GM18502 (cell line): ENCODE measurements around the gene NAGS.
"Not testable (repeated sequence)": the region's sequence is repeated elsewhere in the genome, so short reads cannot be mapped to it uniquely, and the experiment has no call there.

ENCODE experiments used
- ATAC-seq: cut with Tn5 transposase; IDR thresholded peaks from one replicate; pipeline ENCODE4 v1.9.1; 2021; ENCODE audit warnings: mild to moderate bottlenecking; ENCODE audit not compliant: unreplicated experiment, poor library complexity

NAGS gene

GRCh38 chr17:44005527-44006271 lies 1.3 kb downstream of the NAGS start:
- no peak for ATAC-seq

DNA sequence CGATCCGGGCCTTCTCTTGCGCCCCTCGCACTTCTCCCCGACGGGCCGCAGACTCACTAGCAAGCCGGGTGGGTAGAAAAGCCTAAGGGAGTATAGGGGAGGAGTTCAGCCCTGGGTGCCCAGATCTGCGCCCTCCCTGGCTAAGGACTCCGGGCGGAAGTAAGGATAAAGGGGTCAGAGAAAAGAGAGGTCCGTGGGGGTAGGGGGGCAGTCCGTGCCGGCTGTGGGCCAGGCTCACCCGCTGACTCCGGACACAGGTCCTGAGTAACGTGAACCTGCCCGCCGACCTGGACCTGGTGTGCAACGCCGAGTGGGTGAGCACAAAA lies 1.8 kb downstream of the NAGS start:
- ATAC-seq, result no peak

DNA sequence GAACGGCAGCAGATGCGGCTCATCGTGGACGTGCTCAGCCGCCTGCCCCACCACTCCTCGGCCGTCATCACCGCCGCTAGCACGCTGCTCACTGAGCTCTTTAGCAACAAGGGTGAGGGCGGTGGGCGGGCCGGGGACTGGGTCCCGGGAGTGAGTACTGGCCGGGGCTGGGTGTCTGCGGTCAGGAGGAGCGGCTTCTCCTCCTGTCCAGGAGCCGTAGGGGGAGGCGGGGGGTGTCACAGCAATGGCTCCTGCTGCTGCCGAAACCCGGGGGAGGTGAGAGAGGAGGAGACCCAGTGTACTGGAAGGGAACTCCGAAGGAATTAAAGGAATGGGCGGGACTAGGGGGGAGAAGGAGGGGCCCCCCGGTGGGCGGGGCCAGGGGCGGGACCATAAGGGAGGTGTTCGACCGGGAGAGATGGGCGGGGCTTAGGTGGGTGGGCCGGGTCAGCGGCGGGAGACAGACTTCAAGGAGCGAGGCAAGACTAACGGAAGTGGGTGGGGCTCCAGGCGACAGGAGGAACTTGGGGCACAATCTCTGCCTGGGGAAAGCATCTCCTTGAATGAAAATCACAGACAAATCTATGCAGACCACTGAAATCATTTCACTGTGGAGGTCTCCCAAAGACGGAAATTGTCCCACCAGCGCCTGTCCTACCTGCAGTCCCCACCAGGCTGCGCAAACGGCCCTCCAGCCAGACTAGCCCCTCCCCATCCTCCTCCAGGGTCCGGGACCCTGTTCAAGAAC lies 2.4 kb downstream of the NAGS start:
- peak; percentile 72 for ATAC-seq

GRCh38 chr17:44007346-44008204 lies 3.2 kb downstream of the NAGS start:
- peak; percentile 25 for ATAC-seq

GRCh38 chr17:44008205-44008909 lies 3.9 kb downstream of the NAGS start:
- ATAC-seq, result no peak

DNA sequence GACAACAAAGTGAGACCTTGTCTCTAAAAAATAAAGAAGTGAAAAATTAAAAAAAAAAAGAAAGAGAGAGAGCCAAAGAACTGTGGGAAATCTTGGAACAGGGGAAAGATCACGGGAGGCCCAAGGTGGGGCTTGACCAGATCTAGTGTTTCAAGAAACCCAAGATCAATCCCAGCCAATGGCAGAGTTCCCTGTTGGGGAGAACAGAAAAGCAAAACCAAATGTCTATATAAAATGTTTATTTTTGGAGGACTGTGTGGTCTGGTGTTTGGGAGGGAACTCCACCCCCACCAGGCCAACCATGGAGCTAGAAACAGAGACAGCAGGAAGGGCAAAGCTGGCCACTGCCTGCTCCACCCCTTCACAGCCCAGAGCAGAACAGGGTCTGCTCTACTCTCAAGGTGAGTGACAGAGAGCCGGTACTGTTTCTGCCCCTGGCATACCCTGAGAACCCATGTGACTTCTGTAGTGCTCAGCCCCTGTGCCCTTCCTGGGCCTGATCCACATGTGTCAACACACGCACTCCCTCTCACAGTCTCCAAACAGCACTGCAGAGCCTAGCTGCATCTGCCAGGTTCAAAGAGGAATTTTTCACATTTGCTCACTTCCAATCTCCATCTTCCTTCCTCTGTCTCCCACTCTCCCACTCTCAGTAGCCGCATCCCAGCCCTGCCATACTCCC lies 6.7 kb downstream of the NAGS start:
- no peak for ATAC-seq

GRCh38 chr17:44011876-44012275 lies 7.5 kb downstream of the NAGS start:
- ATAC-seq, result no peak

- no peak for ATAC-seq
These were observed 8.0 kb downstream of the NAGS start for GRCh38 chr17:44012391-44012790.

DNA sequence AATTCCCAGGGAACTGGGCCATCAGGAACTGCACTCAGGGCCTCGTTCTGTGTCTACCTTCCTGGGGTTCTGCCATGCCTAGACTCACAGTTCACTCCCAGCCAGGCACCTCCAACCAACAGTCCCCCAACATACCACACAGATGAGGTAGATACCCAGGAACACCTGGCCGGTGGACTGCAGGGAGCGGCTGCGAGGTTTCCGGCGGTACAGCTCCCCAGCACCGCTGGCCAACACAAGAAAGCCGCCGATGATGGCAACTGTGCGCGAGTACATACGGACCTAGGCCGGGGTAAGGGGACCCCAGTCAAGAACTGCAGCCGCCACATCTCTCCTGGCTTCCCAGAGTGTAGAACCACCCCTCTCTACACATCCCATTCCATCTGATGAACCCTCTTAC lies 8.5 kb downstream of the NAGS start:
- no peak for ATAC-seq

DNA sequence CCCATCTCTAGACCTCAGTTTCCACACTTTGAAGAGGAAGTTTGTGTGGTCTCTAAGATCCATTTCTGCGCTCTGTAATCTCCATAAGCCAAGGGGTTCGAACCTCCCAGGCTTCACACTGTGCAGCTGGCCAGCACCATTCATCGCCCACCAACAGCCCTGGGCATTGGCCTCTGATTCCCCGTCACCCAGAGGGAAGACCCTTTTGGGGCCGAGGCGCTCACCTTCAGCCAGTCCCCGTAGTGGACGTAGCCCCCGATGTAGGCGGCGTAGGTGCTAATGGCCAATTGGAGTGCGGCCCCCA lies 9.7 kb downstream of the NAGS start:
- peak; percentile 13 for ATAC-seq

DNA sequence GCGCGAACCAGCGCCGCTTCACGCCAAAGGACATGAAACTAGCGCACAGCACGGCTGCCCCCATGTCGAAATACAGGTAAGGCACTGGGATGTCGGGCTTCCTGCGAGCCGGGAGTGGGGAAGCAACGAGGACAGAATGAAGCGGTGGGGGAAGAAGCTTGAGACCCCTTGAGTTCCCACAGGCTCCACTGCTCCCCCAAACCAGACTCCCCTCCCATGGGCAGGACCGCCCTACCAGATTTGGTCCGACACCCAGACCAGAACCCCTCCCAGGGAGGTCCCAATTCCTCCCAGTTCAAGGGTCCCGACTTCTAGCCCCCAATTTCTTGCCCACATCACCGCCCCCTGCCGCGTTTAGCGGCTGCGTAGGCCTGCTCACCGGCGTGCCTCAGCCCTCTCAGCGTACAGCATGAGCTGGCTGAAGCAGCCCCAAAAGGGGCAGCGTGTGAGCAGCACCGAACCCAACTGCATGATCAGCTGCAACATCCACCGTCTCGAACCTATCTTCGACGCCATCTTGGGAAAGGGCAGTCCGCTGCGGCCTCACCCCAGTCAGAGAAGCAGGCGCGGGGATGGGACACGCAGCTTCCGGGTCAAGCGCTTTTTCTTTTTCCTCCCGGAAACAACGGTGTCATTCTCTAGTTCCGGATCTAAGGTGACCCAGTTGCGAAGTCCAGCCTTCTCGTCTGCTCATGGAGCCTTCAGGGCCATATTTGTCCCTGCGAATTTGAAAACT lies 10.2 kb downstream of the NAGS start, which contains the start of gene TMEM101:
Gene TMEM101, minus strand, starts transcription at position 527 of the 736 bp plus-strand sequence. Its CDS starts 11 bp downstream, at position 516.
- peak; percentile 85 for ATAC-seq

GRCh38 chr17:44021227-44021626 lies 16.8 kb downstream of the NAGS start:
- not testable (repeated sequence) for ATAC-seq

GRCh38 chr17:44022246-44022645 lies 17.8 kb downstream of the NAGS start:
- ATAC-seq, result no peak

- no peak for ATAC-seq
These were observed 19.3 kb downstream of the NAGS start for GRCh38 chr17:44023545-44024270.

DNA sequence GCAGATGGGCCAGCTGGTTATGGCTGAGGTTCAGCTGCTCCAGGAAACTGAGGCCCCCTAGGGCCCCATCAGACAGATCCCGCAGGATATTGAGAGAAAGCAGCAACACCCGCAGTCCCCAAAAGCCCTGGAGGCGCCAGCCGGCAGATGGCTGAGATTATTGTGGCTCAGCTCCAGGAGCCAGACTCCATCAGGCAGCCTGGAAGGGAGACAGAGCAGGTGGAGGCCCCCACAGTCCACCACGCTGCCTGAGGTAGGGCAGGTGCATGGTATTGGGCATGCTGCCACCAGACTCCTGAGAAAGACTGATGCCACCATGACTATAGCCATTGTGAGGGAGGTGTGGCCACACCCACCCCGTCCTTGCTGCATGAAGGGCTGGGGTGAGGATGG lies 19.8 kb downstream of the NAGS start:
- ATAC-seq, result no peak

- no peak for ATAC-seq
These were observed 20.4 kb downstream of the NAGS start for GRCh38 chr17:44024853-44025252.

DNA sequence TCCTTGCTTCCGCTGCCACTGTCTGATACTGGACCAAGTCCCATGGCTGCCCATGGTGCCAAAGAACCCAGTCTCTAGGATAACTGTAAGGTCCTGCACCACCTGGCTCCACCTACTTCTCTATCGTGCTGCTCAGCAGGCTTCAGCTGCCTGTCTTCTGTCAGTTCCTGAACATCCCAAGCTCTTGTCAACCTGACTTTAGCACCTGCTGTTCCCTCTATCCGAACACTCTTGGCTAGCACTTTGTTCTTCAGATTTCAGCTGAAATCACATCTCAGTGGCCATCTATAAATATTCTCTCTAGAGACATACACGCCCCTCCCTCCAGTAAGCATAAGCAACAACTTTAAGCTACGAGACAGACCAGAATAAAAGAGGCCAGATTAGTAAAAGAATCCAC lies 25.3 kb downstream of the NAGS start:
- ATAC-seq, result no peak

GRCh38 chr17:44030482-44030881 lies 26.1 kb downstream of the NAGS start:
- no peak for ATAC-seq
